Neuron (in vitro differentiated cells): ENCODE data around the gene DPYD.
A peak's percentile ranks its signal among the peaks of the same experiment; 100 is the strongest.

ENCODE experiments used
- H2AFZ ChIP-seq: one replicate; pipeline ENCODE4 v1.6.1; 2013; ENCODE audit warnings: low read depth, mild to moderate bottlenecking, inconsistent platforms, low read length, moderate library complexity
- H3K27me3 ChIP-seq: one replicate; pipeline ENCODE4 v1.6.1; 2013; ENCODE audit warnings: low read length; ENCODE audit not compliant: insufficient read depth
- H3K36me3 ChIP-seq: one replicate; pipeline ENCODE4 v1.6.1; 2013; ENCODE audit warnings: low read length; ENCODE audit not compliant: insufficient read depth
- H3K4me1 ChIP-seq: one replicate; pipeline ENCODE4 v1.6.1; 2013; ENCODE audit warnings: low read length; ENCODE audit not compliant: insufficient read depth
- H3K4me3 ChIP-seq: 2 replicates; pipeline ENCODE4 v1.5.1; 2013; ENCODE audit warnings: mild to moderate bottlenecking, low read length, moderate library complexity
- H3K9me3 ChIP-seq: one replicate; pipeline ENCODE4 v1.6.1; 2013; ENCODE audit warnings: low read length

The DPYD gene

GRCh38 chr1:97816927-97817326, 103.9 kb downstream of the DPYD start:
- Histone ChIP-seq H2AFZ (no peak overlapping the region), H3K36me3 (no peaks in the 10 kb centered on the region), H3K4me1 (no peaks in the 10 kb centered on the region), H3K27me3 (no peaks in the 10 kb centered on the region), H3K4me3 (no peak overlapping the region), H3K9me3 (no peaks in the 10 kb centered on the region)

- H3K36me3 ChIP-seq, result no peaks in the 10 kb centered on the region
- H3K27me3 ChIP-seq, result no peaks in the 10 kb centered on the region
- H2AFZ ChIP-seq, result no peak overlapping the region
- H3K9me3 ChIP-seq, result no peaks in the 10 kb centered on the region
- no peaks in the 10 kb centered on the region for H3K4me1 ChIP-seq
- no peak overlapping the region for H3K4me3 ChIP-seq
Measured at GRCh38 chr1:97814804-97815203, 106.0 kb downstream of the DPYD start.

DNA sequence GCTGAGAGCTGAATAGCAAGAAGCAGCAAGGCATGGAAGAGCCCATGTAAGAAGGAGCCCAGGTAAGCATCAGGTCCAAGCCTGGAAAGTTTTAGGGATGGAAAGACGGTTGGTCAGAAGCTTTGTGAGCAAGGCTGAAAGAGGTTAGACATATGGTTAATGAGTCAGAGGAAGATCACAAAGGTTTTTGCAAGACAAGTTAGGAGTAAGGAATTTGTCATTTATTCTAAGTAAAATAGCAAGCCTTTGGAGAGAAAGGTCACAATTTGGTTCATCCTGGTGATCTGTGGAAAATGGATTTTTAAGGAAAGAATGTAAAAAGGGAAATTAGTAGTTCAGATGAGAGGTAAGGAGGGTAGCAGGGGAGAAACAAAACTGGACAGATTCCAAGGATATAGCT, 106.7 kb downstream of the DPYD start:
- H3K4me3 ChIP-seq, result no peak overlapping the region
- H3K9me3 ChIP-seq, result no peaks in the 10 kb centered on the region
- no peaks in the 10 kb centered on the region for H3K4me1 ChIP-seq
- H3K36me3 ChIP-seq, result no peaks in the 10 kb centered on the region
- H3K27me3 ChIP-seq, result no peaks in the 10 kb centered on the region
- no peak overlapping the region for H2AFZ ChIP-seq

GRCh38 chr1:97812076-97812475, 108.8 kb downstream of the DPYD start:
- Histone ChIP-seq H3K4me3 (no peak overlapping the region), H2AFZ (no peak overlapping the region), H3K9me3 (peaks cover 1% of the 10 kb centered on the region), H3K36me3 (no peaks in the 10 kb centered on the region), H3K27me3 (no peaks in the 10 kb centered on the region), H3K4me1 (no peaks in the 10 kb centered on the region)

- H3K36me3 ChIP-seq, result no peaks in the 10 kb centered on the region
- no peaks in the 10 kb centered on the region for H3K4me1 ChIP-seq
- H3K27me3 ChIP-seq, result no peaks in the 10 kb centered on the region
- H2AFZ ChIP-seq, result no peak overlapping the region
- H3K9me3 ChIP-seq, result peaks cover 2% of the 10 kb centered on the region
- H3K4me3 ChIP-seq, result no peak overlapping the region
Measured at GRCh38 chr1:97806996-97807520, 113.8 kb downstream of the DPYD start.

DNA sequence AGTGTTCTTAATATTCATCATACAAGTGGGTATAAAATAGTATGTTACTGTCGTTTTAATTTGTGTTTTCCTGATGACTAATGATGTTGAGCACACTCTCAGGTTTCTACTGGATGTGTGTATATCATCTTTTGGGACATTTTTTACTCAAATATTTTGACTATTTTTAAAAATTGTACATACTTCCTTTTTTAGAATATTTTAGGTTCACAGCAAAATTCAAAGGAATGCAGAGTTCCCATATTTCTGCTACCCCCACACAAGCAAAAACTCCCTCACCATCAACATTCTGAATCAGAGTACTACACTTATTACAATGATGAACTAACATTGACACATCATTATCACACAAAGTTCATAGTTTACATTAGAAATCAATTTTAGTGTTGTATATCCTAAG, 114.5 kb downstream of the DPYD start:
- H3K4me1 ChIP-seq, result no peaks in the 10 kb centered on the region
- H3K9me3 ChIP-seq, result peaks cover 2% of the 10 kb centered on the region
- no peak overlapping the region for H3K4me3 ChIP-seq
- no peaks in the 10 kb centered on the region for H3K36me3 ChIP-seq
- H3K27me3 ChIP-seq, result no peaks in the 10 kb centered on the region
- H2AFZ ChIP-seq, result no peak overlapping the region

- Histone ChIP-seq H2AFZ (no peak overlapping the region), H3K4me3 (no peak overlapping the region), H3K36me3 (no peaks in the 10 kb centered on the region), H3K4me1 (no peaks in the 10 kb centered on the region), H3K27me3 (no peaks in the 10 kb centered on the region), H3K9me3 (peaks cover 2% of the 10 kb centered on the region)
Measured at GRCh38 chr1:97805093-97805492, 115.7 kb downstream of the DPYD start.

DNA sequence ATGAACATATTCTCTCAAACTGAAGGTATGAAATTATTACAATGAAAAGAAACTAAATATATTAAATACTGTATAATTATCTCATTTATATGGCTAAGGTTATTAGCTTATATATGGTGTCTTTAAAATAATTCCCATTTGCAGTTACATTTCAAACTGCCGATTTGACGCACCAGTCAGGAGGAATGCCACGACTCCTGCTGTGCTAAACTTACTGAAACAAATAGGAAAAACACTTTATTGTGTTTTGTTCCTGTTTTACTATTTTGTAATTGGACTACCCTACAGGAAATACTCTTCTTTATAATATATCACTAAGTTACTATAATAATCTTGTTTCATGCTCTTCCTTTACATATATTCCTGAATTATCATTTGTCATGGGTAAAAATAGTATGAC, 117.8 kb downstream of the DPYD start:
- H3K9me3 ChIP-seq, result peaks cover 2% of the 10 kb centered on the region
- no peak overlapping the region for H3K4me3 ChIP-seq
- no peaks in the 10 kb centered on the region for H3K36me3 ChIP-seq
- no peaks in the 10 kb centered on the region for H3K27me3 ChIP-seq
- no peak overlapping the region for H2AFZ ChIP-seq
- H3K4me1 ChIP-seq, result no peaks in the 10 kb centered on the region

- Histone ChIP-seq H3K4me3 (no peak overlapping the region), H3K9me3 (no peaks in the 10 kb centered on the region), H3K27me3 (no peaks in the 10 kb centered on the region), H3K36me3 (no peaks in the 10 kb centered on the region), H2AFZ (no peak overlapping the region), H3K4me1 (peaks cover 6% of the 10 kb centered on the region)
Measured at GRCh38 chr1:97802011-97802410, 118.8 kb downstream of the DPYD start.

DNA sequence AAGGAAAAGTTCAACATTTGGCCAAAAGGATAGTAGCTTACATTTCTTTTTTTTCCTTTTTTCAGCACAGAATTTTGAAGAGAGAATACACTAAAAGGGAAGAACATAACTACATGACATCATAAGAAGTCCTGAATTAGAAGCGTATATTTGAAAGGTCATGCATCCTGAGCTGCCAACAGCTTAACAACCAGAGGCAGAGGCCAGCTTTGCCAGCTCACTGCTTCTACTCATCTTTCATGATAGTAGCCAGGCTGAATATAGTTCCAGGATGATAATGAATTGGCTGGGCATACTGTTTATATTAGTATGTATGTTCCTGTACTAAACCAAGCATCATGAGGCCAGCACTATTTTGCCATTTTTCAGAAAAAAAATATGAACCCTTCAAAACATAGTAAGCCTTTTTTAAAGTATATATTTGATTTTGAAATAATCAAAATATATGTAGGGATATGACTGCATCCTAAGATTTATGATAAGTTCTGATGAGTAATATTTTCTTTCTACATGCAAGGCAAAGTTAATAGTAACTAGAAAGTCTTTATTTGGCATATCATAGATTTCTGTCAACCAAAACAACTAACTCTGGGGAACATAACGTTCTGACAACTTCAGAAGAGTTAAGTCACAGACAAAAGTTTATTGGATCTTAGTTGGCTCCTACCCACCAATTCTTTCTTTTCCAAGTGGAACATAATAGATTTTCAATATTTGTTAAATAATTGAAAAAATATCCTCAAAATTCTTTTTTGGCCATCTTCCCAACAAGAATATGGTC, 123.2 kb downstream of the DPYD start:
- Histone ChIP-seq H3K36me3 (no peaks in the 10 kb centered on the region), H3K4me3 (no peak overlapping the region), H2AFZ (peak overlapping the region; percentile 19), H3K9me3 (no peaks in the 10 kb centered on the region), H3K4me1 (peaks cover 12% of the 10 kb centered on the region), H3K27me3 (no peaks in the 10 kb centered on the region)

DNA sequence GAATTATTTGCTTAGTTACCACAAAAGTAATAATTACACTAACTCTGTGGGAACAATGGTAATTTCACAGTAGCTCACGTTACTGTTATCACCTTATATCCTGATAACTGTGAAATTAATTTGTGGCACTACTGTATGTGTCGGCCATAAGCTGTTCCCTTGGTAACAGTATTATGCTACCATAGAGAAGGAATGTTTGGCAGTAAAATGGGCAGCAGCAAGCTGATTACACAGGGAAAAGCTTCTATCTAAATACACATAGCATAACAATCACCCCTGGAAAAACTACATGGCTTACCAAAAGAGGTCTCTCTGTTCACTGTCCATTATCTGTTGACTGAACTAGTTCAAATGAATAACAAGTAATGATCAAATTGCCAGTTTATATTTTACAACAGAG, 124.1 kb downstream of the DPYD start:
- H3K4me1 ChIP-seq, result peaks cover 12% of the 10 kb centered on the region
- peak overlapping the region; percentile 19 for H2AFZ ChIP-seq
- H3K9me3 ChIP-seq, result no peaks in the 10 kb centered on the region
- no peak overlapping the region for H3K4me3 ChIP-seq
- H3K36me3 ChIP-seq, result no peaks in the 10 kb centered on the region
- no peaks in the 10 kb centered on the region for H3K27me3 ChIP-seq

- no peak overlapping the region for H2AFZ ChIP-seq
- H3K36me3 ChIP-seq, result no peaks in the 10 kb centered on the region
- H3K4me1 ChIP-seq, result peaks cover 12% of the 10 kb centered on the region
- no peaks in the 10 kb centered on the region for H3K9me3 ChIP-seq
- no peak overlapping the region for H3K4me3 ChIP-seq
- no peaks in the 10 kb centered on the region for H3K27me3 ChIP-seq
Measured at GRCh38 chr1:97792655-97793054, 128.2 kb downstream of the DPYD start.

- H3K27me3 ChIP-seq, result no peaks in the 10 kb centered on the region
Measured at GRCh38 chr1:97791251-97791650, 129.6 kb downstream of the DPYD start.

DNA sequence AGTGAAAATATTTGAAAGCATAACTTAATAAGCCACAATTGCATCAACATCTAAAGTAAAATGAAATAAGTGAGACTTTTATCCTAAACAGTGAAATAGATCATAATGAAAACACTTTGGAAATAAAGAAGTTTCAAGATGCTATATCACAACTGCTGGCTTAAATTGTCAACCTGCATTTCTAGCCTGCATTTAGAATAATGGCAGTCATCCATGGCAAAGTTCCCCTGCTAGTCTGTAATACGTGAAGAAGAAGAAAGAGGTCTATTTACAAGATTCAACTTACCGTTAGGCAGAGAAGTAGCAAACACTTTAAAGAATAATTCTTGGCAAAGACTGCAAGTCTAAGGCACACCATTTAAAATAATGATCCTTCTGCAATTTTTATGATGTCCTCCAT, 133.6 kb downstream of the DPYD start:
- H3K27me3 ChIP-seq, result no peaks in the 10 kb centered on the region
- H3K4me3 ChIP-seq, result no peak overlapping the region
- H3K36me3 ChIP-seq, result no peaks in the 10 kb centered on the region
- H3K4me1 ChIP-seq, result no peaks in the 10 kb centered on the region
- no peak overlapping the region for H2AFZ ChIP-seq
- H3K9me3 ChIP-seq, result peaks cover 2% of the 10 kb centered on the region

More at GRCh38 chr1:97791251-97791650, 129.6 kb downstream of the DPYD start:
- H2AFZ ChIP-seq, result no peak overlapping the region
- no peaks in the 10 kb centered on the region for H3K4me1 ChIP-seq
- H3K4me3 ChIP-seq, result no peak overlapping the region
- H3K9me3 ChIP-seq, result no peaks in the 10 kb centered on the region
- H3K36me3 ChIP-seq, result no peaks in the 10 kb centered on the region
